ENCODE measurements around the gene PIGL.
"Not testable (repeated sequence)": the region's sequence is repeated elsewhere in the genome, so short reads cannot be mapped to it uniquely, and the experiment has no call there.

PIGL gene

DNA sequence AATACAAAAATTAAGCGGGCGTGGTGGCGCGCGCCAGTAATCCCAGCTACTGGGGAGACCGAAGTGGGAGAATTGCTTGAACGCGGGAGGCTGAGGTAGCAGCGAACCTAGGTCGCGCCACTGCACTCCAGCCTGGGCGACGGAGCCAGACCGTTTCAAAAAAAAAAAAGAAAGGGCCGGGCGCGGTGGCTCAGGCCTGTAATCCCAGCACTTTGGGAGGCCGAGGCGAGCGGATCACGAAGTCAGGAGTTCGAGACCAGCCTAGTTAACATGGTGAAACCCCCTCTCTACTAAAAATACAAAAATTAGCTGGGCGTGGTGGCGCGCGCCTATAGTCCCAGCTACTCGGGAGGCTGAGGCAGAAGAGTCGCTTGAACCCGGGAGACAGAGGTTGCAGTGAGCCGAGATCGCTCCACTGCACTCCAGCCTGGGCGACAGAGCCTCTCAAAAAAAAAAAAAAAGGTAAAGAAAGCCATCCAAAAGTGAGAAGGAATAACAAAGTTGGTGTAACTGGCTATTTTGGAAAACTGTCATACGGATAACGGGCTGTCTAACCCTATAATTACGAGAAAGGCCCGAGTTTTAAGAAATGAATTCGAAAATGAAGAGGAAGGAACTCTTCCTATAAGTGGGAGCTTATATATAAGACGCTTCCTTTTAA lies 539 bp upstream of the PIGL start:
- DNase-seq (ENCODE audit: low spot score): not testable (repeated sequence)

DNA sequence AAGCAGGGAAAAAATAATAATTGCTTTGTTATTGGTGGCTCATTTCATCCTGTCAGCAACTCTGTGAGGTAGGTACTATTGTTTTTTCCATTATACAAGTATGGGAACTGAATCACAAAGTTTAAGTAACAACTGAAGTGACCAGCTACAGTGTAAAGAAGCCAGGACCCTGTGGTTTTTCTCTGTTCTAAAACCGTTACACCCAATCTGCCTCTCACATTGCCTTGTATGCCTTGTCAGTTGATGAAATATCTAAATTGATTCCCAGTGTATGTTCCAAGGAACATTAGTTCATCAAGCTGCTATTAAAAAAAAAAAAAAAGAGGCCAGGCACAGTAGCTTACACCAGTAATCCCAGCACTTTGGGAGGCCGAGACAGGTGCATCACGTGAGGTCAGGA lies 5.4 kb downstream of the PIGL start:
- no peak for DNase-seq (ENCODE audit: low spot score)

DNA sequence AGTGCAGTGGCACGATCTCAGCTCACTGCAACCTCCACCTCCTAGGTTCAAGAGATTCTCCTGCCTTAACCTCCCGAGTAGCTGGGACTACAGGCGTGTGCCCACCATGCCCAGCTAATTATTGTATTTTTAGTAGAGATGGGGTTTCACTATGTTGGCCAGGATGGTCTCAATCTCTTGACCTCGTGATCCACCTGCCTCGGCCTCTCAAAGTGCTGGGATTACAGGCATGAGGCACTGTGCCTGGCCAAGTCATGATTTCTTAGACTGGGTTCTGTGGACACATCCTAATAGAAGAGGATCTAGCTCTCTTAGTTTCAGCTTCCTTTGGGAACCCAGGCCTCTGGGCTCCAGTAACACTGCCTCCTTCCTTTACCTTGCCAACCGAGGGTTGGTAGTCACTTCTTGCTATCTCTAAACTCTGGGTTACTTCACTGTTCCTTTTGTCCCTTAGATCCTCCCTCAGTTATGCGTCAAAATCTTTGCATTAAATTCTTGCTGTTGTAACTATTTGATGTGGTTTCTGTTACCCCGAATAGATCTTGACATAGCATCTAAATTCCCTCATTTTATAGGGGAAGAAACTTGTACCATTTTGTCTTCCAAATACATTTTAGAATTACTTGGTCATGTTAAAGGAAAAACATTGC lies 13.0 kb downstream of the PIGL start:
- not testable (repeated sequence) for DNase-seq (ENCODE audit: low spot score)

DNA sequence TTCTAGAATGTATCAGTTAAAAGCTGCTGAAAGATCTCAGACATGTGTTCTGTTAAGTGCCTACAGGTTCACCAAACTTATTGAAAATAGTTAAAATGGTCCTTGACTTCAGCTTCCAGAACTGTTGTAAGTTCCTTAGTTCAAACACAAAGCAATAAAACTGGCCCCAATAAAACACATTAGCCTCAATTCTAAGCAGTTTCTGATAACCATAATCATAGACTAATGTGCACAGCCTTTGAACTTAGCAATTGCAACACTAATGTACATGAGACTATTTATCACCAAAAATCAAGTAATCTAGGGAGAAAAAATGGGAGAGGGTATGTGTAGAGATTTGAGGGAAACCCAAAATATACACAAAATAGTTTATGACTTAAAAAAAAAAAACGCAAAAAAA lies 15.4 kb downstream of the PIGL start:
- no peak for DNase-seq (ENCODE audit: low spot score)

DNA sequence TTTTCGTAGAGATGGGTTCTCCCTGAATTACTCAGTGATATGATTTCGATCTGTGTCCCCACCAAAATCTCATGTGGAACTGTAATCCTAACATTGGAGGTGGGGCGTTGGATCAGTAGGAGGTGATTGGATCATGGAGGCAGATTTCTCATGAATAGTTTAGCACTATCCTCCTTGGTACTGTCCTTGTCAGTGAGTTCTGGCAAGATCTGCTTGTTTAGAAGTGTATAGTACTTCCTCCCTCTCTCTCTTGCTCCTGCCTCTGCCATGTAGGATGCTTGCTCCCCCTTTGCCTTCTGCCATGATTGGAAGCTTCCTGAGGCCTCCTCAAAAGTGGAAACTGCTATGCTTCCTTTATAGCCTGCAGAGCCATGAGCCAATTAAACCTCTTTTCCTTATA lies 22.9 kb downstream of the PIGL start:
- DNase-seq (ENCODE audit: low spot score): no peak

DNA sequence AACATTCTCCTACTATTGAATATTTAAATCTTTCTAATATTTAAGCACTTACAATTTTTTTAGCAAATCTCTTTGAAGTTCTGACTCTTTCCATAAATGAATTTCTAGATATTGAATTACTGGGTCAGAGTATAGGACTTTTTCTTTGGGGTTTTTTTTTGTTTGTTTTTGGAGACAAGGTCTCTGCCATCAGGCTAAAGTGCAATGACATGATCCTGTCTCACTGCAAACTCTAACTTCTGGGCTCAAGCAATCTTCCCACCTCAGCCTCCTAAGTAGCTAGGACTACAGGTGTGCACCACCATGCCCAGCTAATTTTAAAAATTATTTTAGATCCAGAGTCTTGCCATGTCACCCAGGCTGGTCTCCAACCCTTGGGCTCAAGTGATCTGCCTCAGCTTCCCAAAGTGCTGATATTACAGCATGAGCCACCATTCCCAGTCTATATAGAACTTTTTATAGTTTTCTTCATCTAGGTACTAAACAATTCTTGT lies 24.9 kb downstream of the PIGL start:
- no peak for DNase-seq (ENCODE audit: low spot score)

DNA sequence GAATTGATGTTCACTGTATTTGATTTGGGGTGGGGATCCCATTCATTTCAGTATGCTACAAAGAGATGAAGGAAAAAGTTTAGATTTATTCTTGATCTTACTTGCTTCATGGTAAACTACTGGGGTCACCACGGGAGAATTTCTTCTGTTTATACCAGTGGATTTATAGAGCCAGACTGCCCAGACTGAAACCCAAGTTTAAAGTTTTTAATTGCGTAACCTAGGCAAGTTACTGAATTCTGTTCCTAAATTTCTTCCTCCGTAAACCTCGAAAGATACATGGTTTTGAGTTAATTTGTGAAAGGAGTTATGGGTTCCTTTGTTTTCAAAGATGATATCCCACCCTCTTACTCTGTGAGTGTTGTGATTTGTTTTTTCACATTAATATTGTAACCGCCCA lies 26.4 kb downstream of the PIGL start:
- DNase-seq (ENCODE audit: low spot score): no peak

DNA sequence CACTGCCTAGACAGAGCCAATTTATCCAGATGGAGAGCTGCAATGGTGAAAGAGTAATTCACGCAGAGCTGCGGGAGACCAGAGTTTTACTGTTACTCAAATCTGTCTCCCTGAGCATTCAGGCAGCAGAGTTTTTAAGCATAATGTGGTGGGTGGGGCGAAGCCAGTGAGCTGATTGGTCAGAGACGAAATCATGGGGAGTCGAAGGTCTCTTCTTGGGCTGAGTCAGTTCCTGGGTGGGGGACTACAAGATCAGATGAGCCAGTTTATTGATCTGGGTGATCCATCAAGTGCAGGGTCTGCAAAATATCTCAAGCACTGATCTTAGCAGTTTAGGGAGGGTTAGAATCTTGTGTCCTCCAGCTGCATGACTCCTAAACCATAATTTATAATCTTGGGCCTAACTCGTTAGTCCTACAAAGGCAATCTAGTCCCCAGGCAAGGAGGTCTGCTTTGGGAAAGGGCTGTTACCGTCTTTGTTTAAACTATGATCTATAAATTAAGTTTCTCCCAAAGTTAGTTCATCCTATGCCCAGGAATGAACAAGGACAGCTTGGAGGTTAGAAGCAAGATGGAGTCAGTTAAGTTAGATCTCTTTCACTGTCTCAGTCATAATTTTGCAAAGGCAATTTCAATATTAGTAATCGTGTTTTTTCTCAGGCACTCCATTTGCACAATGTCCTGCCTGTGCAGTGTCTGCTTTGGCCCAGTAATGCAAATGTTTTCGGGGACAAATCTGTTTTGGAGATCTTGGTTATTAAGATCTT lies 27.0 kb downstream of the PIGL start:
- DNase-seq (ENCODE audit: low spot score): no peak

DNA sequence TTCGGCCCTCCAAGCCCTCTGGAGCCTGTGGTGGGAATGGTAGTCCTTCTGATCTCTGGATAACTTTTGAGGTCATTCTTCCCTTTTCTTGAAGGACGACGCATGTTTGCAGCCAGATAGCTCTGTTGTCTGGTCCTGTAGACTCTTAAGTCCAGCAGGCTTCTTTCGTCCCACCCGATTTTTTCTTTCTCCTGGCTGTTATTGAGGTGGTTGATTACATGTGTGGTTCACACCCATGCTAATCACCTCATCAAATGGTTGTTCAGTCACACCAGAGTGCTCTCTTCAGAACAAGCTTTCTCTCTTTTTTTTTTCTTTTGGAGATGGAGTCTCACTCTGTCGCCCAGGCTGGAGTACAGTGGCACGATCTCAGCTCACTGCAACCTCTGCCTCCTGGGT lies 30.6 kb downstream of the PIGL start:
- no peak for DNase-seq (ENCODE audit: low spot score)

DNA sequence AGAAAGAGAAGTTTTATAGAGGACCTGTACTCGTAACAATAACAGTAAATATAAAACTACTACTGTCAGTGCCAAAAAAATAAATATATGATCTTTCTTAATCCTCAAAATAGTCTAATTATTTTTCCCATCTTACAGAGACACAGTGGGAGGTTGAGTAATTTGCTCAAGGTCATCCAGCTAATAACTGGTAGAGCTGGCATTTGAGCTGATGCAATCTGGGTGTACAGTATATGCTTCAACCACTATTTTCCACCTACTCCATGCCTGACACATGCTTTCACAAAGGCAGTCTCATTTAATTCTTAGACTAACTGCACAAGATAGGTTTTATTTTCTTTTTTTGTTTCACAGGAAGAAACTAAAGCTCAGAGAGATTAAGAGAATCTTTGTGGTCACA lies 33.6 kb downstream of the PIGL start:
- no peak for DNase-seq (ENCODE audit: low spot score)

DNA sequence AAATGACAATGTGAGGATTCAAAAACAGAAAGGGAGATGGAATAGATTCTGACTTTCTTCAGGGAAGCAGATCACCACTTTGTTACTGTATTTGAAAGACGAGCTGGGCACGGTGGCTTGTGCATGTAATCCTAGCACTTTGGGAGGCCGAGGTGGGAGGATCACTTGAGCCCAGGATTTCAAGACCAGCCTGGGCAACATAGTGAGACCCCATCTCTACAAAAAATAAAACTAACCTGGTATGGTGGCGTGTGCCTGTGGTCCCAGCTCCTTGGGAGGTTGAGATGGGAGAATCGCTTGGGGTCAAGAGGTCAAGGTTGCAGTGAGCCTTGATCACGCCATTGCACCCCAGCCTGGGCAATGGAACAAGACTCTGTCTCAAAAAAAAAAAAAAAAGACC lies 34.0 kb downstream of the PIGL start:
- DNase-seq (ENCODE audit: low spot score): no peak

DNA sequence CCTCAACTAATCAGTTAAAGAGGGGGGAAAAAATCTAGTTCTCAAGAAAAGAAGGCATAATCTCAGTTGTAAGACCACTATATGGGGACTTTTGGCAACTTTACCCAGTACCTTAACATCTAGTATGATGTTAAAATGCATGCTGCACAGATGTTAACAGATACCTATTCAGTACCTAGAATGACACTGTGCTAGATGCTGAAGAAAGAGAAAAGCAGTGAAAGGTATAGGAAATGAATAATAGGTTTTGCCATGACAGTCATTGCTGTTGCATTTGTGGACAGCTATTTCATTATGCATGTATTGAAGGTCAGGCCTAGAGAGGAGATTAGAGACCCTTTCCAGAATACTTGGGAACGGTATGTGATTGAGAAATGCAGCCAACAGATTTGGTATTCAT lies 34.5 kb downstream of the PIGL start:
- DNase-seq (ENCODE audit: low spot score): no peak

DNA sequence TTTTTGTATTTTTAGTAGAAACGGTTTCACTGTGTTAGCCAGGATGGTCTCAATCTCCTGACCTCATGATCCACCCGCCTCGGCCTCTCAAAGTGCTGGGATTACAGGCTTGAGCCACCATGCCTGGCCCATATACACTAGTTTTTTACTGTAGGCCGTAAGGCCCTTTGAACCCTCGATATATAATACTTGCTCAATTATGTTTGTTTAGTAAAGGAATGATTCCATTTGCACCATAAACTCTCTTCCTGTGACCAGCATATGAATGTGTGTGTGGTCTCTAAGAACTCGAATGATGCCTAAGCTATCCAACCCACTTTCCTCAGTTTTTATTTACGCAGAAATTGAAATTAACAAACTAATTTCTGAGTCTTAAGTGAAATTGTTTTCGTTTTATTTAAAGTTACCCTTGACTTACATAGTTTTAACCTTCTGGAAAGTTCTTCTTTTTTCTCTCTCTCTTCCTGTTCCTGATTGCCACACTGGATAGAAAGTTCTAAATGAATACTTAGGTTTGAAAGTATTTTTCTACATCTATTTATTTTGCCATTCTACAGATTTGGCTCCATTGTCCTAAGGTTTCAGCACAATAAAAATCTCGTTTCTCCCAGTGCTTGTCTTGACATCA lies 37.9 kb downstream of the PIGL start:
- DNase-seq (ENCODE audit: low spot score): no peak

DNA sequence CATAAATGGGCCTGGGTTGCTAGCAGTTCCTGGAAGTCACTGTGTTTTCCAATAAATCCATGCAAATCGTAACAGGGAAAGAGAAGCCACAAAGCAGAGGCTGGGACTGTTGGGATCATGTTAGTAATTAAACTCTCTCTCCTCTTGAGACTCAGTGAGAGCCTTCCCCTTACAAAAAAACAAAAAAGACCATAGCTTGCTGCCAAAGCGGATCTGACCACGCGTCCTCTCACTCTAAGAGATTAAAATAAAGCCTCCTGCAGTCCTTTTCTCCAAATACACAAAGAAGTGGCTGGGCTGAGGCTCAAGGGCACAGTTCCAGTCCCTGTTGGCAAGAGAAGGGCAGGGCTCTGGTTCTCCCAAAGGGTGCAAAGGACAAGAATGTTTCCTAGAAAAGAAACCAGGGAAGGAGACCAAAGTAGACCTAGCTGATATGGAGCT lies 38.5 kb downstream of the PIGL start:
- DNase-seq (ENCODE audit: low spot score): no peak

DNA sequence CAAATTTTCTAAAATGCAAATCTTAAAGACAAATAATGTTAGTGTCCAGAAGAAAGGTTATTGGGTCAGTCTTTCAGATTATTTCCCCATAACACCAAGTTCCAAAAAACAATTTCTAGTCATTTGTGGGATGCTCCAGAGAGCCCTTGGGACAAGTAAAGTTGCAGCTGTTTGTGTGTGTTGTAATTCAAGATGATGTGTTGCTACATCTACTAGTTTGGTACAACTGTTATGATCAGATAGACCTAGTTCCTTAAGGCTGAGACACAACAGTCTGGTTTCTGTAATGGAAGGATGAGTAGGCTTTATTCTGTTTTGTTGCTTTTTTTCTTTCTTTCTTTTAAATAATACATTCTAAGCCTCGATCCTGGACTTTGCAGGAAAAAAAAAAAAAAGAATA lies 41.9 kb downstream of the PIGL start:
- DNase-seq (ENCODE audit: low spot score): no peak

DNA sequence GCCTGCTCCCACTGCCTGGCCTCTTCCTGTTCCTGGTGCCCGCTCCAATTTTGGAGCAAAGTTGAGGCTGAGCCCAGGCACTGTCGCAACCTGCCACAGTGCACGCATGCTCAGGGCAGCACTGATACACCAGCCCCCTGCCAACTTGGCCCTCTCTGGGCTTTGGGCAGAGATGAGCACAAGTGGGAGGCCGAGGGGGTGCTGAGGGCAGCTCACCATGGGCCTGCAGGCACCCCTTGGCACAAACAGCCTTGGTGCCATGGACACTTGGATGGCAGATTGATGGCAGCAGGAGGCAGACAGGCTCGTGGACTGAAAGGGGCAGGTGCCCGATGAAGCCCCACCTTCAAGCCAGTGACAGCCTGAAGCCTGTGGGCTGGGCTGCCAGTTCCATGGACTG lies 42.9 kb downstream of the PIGL start:
- DNase-seq (ENCODE audit: low spot score): no peak

DNA sequence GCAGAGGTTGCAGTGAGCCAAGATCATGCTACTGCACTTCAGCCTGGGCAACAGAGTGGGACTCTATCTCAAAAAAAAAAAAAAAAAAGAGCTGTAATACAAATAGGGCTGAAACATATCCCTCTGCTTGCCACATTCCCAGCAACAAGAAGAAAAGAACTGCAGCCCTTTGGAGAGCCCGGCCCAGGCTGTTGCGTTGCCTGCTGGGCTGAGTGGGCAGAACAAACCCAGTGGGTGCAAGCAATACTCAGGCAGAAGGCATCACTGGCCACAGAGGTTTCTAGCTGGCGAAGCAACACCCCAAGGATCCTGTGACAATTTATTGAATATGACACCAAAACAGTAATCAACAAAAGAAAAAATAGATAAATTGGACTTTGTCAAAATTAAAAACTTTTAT lies 44.0 kb downstream of the PIGL start:
- DNase-seq (ENCODE audit: low spot score): no peak

DNA sequence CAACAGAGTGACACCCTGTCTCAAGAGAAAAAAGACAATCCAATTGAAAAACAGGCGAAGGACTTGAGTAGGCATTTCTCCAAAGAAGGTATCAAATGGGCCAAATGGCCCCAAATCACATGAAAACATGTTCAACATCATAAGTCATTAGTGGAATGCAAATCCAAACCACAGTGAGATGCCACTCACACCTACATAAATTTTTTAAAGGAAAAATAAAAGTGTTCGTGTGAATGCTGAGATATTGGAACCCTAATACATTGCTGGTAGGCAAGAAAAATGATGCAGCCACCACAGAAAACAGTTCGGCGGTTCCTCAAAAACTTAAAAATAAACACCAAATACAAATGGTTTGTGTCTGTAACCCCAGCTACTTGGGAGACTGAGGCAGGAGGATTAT lies 45.2 kb downstream of the PIGL start:
- DNase-seq (ENCODE audit: low spot score): no peak

DNA sequence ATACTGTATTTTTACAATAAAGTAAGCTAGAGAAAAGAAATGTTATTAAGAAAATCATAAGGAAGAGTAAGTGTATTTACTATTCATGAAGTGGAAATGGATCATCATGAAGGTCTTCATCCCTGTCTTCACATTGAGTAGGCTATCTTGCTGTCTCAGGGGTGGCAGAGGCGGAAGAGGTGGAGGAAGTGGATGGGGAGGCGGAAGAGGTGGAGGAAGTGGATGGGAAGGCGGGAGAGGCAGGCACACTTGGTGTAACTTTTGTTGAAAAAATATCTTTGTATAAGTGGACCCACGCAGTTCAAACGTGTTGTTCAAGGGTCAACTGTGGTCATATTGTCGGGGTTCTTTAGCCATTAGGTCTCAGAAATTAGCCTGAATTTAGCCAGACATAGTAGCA lies 50.2 kb downstream of the PIGL start:
- DNase-seq (ENCODE audit: low spot score): no peak

DNA sequence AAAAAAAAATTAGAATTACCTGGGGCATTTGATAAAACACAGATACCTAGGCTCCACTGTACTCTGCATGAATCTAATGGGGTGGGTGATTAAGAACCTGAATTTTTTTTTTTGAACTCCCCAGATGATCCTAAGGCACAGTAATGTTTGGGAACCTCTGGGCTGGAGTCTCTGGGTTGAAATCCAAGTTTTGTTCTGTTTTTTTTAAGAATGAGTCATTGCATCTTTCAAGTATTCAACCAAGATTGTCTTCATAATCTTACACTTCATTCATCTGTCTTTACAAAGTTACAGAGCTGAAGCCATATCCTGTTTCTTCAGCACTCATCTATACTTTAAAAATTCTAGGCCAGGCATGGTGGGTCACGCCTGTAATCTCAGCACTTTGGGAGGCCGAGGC lies 52.6 kb downstream of the PIGL start:
- no peak for DNase-seq (ENCODE audit: low spot score)

DNA sequence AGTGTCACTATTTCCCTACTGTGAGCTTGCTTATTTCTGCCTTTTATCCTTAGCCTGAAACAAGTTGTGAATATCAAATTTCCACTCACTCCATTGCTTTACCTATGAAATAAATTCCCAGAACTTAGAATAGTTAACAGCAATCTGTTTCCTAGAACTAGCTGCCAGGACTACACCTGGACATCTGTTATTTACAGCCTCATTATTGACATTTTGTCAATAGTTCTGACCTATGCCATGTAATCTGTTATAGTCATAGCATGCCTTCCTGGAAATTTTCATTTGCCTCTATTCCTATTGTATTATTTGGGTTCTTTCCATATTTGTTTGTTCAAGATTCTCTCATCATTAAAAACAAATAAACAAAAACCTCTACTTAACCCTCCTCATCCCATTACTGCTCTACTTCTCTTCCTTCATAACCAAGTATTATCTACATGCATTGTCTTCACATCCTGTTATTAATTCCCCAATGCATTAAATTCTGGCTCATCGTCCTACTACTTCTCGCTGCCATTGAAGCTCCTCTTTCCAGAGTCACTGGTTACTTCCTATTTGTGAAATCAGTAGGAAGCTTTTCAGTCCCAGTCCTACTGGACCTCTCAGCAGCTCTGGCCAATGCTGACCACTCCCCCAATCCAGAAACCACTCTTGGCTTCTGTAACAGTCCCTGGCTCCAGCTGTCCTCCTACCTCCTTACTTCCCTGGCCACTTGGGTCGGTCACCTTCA lies 55.3 kb downstream of the PIGL start:
- no peak for DNase-seq (ENCODE audit: low spot score)

DNA sequence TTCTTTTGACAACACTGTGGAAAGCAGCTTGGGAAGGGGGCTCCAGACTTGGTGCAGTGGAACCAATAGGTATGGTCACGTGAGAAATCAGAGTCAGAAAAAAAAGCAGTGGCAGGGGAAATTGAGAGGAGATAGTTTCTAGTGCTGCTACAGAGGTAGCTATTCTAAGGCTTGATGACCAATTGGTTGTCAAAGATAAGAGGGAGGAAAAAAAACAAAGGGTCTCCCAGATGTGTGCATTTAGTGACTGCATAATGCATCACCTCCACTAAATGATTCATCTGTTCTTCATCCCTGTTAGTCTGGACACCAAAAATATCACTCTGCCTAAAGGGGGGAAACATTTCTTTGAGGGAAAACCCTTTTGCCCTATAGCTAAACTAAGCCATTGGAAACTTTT lies 56.5 kb downstream of the PIGL start:
- DNase-seq (ENCODE audit: low spot score): no peak

Measured in NAMALWA (cell line).